HG03442 (cell line): ENCODE measurements around the gene MCC.
"Not testable (repeated sequence)": the region's sequence is repeated elsewhere in the genome, so short reads cannot be mapped to it uniquely, and the experiment has no call there.

Source experiments
- ATAC-seq: cut with Tn5 transposase; IDR thresholded peaks from one replicate; pipeline ENCODE4 v1.9.1; 2021; ENCODE audit warnings: mild to moderate bottlenecking, moderate library complexity; ENCODE audit not compliant: unreplicated experiment

Gene MCC

DNA sequence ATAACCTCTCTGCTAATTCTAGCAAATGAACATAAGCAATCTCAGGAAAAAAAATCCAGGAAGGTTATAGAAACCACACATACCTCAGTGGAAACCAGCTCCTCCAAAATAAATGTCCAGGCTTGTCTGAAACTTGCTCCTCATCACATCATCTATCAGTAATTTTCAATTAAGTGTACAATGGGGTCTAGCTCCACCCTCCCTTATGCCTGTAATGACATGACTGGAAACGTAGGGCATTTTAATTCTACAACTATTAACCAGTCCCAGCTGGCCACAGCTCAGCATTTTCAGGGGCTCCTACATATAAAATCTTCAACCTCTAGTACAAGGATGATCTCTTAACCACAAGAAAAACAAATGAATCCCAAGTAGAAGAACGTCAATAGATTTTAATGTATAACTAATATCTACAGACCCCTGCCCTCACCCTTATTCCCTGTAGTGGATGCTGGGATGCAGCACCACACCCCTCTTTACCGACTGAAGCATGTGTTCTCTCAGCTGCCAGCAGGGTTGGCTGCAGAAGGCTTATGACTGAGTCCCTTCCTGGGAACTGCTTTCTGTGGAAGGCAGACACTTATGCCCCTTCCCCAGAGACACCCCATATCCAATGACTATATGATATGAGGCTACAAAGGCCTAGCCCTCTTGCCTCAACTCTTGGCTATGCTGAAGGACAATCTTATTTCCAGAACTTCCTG is 60.2 kb downstream of the MCC start:
- ATAC-seq = no peak

DNA sequence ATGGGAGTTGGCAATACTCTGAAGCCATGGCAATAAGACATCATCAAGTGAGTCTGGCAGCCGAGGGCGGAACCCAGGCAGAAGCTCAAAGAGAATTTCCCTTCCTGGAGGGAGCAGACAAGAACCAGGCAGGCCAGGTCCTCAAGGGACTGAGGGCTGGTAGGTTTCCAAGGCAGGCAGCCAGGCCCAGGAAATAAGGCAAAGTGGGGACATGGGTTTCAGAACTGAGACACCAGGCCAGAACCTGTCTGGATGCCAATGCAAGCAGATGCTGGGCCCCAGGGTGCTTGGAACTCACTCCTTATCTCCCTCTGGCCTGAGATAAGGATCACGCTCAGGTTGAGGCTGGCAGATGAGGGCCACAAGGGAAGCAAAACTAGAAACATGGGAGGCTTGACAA is 62.3 kb downstream of the MCC start:
- no peak for ATAC-seq

GRCh38 chr5:113421693-113422092 is 66.6 kb downstream of the MCC start:
- no peak for ATAC-seq

- no peak for ATAC-seq
These were observed 82.7 kb downstream of the MCC start for GRCh38 chr5:113405530-113405929.

- ATAC-seq = no peak
These were observed 84.0 kb downstream of the MCC start for GRCh38 chr5:113404269-113404668.

DNA sequence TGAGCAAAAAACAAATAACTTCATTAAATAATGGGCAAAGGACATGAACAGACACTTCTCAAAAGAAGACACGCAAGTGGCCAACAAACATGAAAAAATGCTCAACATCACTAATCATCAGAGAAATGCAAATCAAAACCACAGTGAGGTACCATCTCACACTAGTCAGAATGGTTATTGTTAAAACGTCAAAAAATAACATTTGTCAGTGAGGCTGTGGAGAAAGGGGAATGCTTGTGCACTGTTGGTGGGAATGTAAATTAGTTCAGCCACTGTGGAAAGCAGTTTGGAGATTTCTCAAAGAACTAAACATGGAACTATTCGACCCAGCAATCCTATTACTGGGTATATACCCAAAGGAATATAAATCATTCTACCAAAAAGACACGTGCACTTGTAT is 90.3 kb downstream of the MCC start:
- ATAC-seq = not testable (repeated sequence)

DNA sequence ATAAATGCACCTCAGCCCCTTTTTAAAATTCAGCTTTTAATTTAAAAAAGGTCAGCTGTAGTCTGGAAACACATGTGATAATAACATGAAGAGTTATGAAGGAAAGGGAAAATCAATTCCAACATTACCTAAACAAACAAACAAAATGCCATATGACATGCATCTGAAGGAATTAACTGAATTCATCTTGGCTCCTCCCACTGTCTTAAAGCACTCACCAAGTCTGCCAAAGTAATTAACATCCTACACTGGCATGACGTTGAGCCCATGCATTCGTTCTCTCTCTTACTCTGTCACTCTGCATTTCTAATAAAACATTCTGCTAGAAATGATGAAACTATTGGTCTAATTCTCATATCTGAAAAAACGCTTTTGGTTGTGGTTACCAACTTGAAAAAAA is 91.2 kb downstream of the MCC start:
- no peak for ATAC-seq

- no peak for ATAC-seq
These were observed 93.6 kb downstream of the MCC start for GRCh38 chr5:113394658-113395057.

DNA sequence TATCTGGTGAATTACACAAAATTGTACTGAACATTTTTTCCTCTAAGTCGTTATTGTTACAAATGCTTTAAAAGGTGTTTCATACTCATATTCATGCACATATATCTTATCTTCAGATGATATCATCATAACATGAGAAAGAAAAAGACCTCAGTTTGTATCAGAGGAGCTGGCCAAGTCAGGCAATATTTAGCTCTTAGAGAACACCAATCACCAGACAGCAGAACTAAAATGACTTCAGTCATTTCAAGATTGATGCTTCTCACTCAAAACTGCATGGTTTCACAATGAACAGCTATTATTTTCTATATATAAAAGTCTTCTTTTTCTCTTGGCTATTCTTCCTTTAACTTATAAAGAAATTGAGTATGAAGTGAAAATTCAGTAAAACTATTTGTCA is 98.0 kb downstream of the MCC start:
- peak; percentile 38 for ATAC-seq

GRCh38 chr5:113389116-113389515 is 99.1 kb downstream of the MCC start:
- no peak for ATAC-seq

GRCh38 chr5:113387844-113388243 is 100.4 kb downstream of the MCC start:
- no peak for ATAC-seq

GRCh38 chr5:113384782-113385285 is 103.4 kb downstream of the MCC start:
- no peak for ATAC-seq

GRCh38 chr5:113382731-113383130 is 105.5 kb downstream of the MCC start:
- ATAC-seq = no peak

DNA sequence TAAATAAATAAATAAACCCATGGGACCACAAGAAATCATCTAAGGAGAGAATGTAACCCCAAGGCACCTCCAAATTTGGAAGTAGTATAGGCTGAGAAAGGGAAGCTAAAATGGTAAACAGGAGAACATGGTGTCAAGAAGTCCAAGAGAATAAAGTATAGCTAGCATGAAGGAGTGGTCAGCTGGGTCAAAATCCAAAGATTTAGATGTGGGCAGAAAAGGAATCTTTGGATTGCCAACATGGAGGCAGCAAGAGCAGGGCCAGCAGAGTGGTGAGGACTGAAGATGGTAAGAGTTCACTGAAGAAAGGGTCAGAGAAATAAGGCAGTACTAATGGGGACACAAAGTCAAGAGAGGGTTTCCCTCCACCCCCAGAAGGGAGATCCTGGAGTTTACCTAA is 106.5 kb downstream of the MCC start:
- ATAC-seq = no peak

DNA sequence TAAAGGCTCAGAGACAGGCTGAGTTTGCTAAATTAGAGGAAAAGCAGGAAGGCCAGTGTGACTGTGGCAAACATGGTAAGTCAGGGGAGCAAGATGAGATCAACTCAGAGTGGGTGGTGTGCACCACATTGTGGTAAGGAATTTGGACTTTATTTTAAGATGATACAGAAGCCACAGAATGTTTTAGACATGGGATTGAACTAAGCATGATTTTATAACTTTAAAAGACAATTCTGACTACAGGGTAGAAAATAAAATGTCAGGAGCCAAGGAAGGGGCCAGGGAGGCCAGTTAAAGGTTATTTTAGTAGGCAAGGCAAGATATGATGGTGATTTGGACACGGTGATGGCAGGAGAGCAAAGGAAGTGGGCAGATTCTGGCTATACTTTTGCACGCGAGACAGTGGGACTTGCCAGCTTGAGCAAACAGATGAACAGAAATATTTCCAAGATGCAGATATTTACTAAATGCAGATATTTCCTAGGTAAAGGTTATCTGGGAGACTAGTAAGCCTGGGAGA is 107.4 kb downstream of the MCC start:
- ATAC-seq = no peak

- ATAC-seq = no peak
These were observed 108.1 kb downstream of the MCC start for GRCh38 chr5:113379936-113380806.

- peak; percentile 71 for ATAC-seq
These were observed 109.2 kb downstream of the MCC start for GRCh38 chr5:113378959-113379541.

DNA sequence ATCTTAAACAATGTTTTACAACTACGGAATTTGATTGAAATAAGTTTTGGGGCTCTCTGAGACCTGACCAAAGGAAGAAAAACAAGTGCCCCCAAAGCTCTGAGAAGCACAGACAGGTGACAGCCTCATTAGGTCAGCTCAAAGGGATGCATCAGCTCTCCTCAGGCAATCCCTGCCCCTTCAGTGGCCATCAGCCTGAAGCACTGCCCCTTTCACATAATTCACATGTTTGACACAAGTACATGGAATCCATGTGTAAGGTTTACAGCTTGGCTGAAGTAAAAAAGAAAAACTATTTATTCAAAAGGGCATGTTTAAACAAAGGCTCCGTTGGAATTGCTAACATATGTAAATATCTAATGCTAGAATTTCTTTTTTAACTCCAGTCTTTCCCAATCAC is 109.7 kb downstream of the MCC start:
- no peak for ATAC-seq

DNA sequence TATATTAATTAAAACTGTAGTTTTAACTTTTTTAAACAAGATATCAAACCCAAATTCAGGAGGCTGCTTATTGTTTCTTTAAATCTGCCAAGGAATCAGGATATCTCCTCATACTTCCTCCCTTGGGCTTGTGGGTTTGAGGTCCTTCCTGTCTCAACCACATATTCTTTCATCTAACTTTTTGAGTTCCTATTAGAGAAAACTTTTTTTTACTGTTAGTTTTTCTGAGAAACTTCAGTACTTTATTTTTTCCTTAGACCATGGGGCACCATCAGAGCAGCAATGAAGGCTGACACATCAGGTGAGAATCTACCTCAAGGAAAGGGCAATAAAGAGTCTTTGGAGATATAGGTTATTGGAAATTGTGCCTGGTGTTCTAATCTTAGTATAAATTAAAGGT is 110.2 kb downstream of the MCC start:
- no peak for ATAC-seq

GRCh38 chr5:113376640-113377039 is 111.6 kb downstream of the MCC start:
- ATAC-seq = no peak

DNA sequence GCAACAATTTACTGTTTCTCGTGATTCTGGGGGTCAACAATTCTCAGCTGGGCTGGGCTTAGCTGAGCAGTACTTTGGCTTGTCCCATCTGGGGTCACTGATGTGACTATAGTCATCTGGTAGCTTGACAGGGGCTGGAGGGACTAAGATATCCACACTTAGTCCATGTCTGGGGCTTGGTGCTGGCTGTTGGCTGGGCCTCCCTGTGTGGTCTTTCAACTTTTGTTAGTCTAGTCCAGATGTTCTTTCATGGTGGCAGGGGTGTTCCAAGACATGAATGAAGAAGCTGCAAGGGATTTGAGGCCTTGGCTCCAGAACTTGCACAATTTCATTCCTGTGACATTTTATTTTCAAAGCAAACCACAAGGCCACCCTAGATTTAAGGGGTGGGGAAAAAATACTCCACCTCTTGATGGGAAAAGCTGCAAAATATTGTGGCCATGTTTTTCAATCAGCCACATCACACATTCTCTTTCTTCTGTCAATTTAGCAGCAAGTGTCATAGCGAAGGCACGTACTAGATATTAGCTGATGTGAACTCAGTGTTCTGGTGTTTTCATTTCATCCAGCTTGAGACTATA is 112.7 kb downstream of the MCC start:
- ATAC-seq = no peak
